Esophagus muscularis mucosa (tissue), 3 donors: ENCODE data around the gene DCUN1D4.

Experiments
- CTCF ChIP-seq, 3 experiments: fragments of 200-600 bp in 2 of 3; fragments of 450-650 bp in 1 of 3; sonication (generic) in 2 of 3; IDR thresholded peaks; one replicate each; pipeline ENCODE4 v1.5.1; 2017 to 2019; ENCODE audit warnings: antibody characterized with exemption in 3 of 3, mild to moderate bottlenecking in 2 of 3, moderate library complexity in 1 of 3
- POLR2A ChIP-seq: fragments of 450-650 bp; IDR thresholded peaks from one replicate; pipeline ENCODE4 v1.6.1; 2017; ENCODE audit warnings: antibody characterized with exemption, moderate library complexity, mild to moderate bottlenecking, low read depth

- no peak for TF ChIP-seq CTCF (IDR thresholded peaks at IDR 0.05)
- TF ChIP-seq POLR2A = no peak
Observed at GRCh38 chr4:51930557-51930956, 87.6 kb downstream of the DCUN1D4 start.
